ENCODE data around the gene MN1. TPM values are rescaled to one million over a fixed set of nuclear protein-coding genes. Genes with fewer than 3 reads are reported as not detected.

The MN1 gene
- total RNA-seq, 4 donors from 2014 or later, result 1.7 to 7.0 (median 2.4) TPM

DNA sequence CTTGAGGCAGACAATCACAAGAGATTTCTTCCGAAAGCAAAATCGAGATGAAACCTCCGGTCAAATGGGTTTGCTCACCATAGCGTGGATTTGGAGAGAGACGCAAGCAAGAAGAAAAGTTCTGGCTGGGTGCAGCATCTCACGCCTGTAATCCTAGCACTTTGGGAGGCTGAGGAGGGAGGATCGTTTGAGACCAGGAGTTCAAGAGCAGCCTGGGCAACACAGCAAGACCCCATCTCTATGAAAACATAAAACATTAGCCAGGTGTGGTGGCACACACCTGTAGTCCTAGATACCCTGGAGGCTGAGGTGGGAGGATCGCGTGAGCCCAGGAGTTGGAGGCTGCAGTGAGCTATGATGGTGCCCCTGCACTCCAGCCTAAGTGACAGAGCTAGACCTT, 24.4 kb downstream of the MN1 start:
- H3K4me3 ChIP-seq (ENCODE audit: low read depth, poor library complexity, severe bottlenecking), result no peak overlapping the region
- DNase-seq (ENCODE audit: low spot score in 2 of 2), result no peak
- WGBS, 2 donors, result 76 to 77% methylated on average over 9 of the region's 9 CpGs
- TF ChIP-seq, protein P1, sequence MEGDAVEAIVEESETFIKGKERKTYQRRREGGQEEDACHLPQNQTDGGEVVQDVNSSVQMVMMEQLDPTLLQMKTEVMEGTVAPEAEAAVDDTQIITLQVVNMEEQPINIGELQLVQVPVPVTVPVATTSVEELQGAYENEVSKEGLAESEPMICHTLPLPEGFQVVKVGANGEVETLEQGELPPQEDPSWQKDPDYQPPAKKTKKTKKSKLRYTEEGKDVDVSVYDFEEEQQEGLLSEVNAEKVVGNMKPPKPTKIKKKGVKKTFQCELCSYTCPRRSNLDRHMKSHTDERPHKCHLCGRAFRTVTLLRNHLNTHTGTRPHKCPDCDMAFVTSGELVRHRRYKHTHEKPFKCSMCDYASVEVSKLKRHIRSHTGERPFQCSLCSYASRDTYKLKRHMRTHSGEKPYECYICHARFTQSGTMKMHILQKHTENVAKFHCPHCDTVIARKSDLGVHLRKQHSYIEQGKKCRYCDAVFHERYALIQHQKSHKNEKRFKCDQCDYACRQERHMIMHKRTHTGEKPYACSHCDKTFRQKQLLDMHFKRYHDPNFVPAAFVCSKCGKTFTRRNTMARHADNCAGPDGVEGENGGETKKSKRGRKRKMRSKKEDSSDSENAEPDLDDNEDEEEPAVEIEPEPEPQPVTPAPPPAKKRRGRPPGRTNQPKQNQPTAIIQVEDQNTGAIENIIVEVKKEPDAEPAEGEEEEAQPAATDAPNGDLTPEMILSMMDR (IDR thresholded peaks at IDR 0.05), result no peak
- no peak for TF ChIP-seq POLR2A (IDR thresholded peaks at IDR 0.05)
- intact Hi-C loops (cut with DNase I; ENCODE audit: low total_unique reads), result no loop called here

DNA sequence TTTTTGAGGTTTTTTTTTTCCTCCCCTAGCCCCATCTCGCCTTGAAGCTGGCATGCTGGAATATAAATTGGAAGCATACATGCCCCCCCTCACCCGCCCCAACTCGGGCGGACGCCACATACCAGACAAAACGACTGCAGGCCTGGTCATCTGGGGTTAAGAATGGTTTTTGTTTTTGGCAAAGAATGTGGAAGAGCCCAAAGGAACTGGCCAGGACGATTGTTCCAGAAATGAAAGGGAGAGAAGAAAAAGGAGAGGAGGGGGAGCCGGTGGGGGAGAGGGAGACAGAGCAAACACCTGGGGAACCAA, 25.0 kb downstream of the MN1 start:
- DNase-seq (ENCODE audit: low spot score in 2 of 2), result no peak
- no peak overlapping the region for H3K4me3 ChIP-seq (ENCODE audit: low read depth, poor library complexity, severe bottlenecking)
- 32 to 35% methylated on average over 8 of the region's 8 CpGs for WGBS, 2 donors
- intact Hi-C loops (cut with DNase I; ENCODE audit: low total_unique reads), result no loop called here
- TF ChIP-seq, protein P1 (IDR thresholded peaks at IDR 0.05), result no peak

DNA sequence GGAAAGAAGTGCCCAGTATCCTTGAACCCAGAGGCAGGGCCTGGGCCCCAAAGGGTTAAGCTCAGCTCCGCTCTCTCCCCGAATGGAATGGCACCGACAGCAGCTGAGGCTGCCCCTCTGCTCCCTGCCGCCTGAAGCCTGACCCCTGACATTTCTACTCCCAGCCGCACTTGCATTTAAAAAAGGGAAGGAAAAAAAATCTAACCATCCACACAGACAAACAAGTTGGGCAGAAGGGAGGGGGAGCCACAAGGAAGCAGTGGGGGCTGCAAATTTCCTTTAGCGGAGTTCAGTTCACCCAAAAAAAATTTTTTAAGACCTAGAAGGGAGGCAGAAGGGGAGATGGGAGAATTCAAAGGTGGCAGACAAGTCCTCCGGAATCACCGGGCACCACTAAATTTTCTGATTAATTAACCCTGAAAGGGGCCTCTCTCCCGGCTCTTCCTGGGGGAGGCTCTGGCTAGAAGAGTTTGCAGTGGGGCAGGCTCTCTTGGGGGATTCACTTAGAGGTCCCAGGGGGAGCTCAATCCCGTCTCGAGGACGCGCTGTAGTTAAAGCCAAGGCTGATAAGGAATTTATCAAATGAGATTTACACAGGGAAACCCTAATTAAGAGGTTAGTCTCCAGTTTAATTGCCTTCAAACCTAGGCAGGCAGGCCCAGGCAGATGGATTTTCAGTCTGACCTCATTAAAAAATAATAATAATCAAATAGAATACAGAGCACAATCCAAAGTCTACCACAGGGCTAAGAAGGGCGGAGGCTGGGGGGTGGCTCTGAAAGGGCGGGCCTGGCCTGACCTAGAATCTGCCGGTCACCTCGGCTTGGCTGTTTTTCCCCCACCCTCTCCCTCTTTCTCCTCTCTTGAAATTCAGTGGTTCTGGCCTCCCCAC, 25.6 kb downstream of the MN1 start:
- no peak for DNase-seq (ENCODE audit: low spot score in 2 of 2)
- intact Hi-C loops (cut with DNase I; ENCODE audit: low total_unique reads), result no loop called here
- no peak overlapping the region for H3K4me3 ChIP-seq (ENCODE audit: low read depth, poor library complexity, severe bottlenecking)
- WGBS, 2 donors, result 40 to 41% methylated on average over 17 of the region's 17 CpGs
- no peak for TF ChIP-seq POLR2A (IDR thresholded peaks at IDR 0.05)
- TF ChIP-seq, protein P1 (IDR thresholded peaks at IDR 0.05), result no peak

DNA sequence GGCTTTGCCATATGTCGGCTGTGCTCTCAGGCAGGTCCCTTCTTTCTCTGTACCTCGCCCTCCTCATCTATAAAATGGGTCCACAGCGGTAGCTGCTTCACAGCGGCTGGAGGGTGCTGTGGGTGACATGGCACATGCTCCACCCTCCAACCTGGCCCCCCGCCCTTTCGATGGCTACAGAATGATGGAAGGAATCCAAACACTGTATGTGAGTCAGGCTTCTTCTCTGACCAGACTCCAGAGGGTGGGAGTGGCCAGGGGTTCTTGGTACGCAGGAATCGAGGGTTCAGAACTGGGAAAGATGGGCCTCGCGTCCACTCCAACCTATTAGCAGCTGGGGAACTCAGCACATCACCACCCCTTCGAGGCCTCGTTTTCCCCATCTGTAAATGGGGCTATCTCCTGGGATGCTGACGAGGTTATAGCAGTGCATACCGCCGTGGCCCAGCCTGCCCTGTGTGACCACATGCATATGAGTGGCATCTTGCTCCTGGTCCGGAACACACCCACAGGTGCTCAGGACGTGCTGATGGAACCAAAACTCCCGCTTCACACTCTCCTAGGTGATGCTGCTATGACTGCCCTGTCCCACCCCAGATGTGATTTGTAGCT, 26.4 kb downstream of the MN1 start:
- WGBS, 2 donors, result 76 to 85% methylated on average over 17 to 18 of the region's 18 CpGs
- DNase-seq (ENCODE audit: low spot score in 2 of 2), result no peak
- TF ChIP-seq POLR2A (IDR thresholded peaks at IDR 0.05), result no peak
- TF ChIP-seq, protein P1 (IDR thresholded peaks at IDR 0.05), result no peak
- no peak overlapping the region for H3K4me3 ChIP-seq (ENCODE audit: low read depth, poor library complexity, severe bottlenecking)
- intact Hi-C loops (cut with DNase I; ENCODE audit: low total_unique reads), result no loop called here

DNA sequence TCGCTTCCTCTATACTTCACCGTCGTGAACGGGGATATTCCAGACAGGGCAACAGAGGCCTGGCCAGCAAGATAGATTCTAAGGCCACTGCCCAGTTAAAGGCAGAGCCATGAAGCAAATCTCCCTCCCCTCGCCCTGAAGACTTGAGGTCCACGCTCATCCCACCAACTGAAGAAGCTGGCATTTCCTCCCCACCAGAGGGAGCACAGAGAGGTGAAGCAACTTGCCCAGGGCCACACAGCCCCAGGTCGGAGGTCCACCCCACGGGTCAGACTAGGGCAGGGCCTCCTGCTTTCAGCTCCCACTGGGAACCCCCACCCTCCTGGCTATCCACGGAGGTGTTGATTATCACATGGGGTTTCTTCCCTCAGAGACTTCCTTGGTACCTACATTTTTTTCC, 27.4 kb downstream of the MN1 start:
- H3K4me3 ChIP-seq (ENCODE audit: low read depth, poor library complexity, severe bottlenecking), result no peak overlapping the region
- intact Hi-C loops (cut with DNase I; ENCODE audit: low total_unique reads), result no loop called here
- no peak for DNase-seq (ENCODE audit: low spot score in 2 of 2)
- 68 to 71% methylated on average over 9 of the region's 9 CpGs for WGBS, 2 donors
- TF ChIP-seq, protein P1 (IDR thresholded peaks at IDR 0.05), result no peak
- no peak for TF ChIP-seq POLR2A (IDR thresholded peaks at IDR 0.05)
